ENCODE results near the gene RELL2.

RELL2 gene

GRCh38 chr5:141681295-141681694 lies 44.5 kb downstream of the RELL2 start:
- DNase-seq = no peak

- DNase-seq = peak; percentile 30
Measured at GRCh38 chr5:141681695-141682641, 45.2 kb downstream of the RELL2 start, which contains the start of gene ARAP3. Gene ARAP3 (minus strand): TSS chr5:141682230. CDS start chr5:141680486, 1,744 bp downstream.

GRCh38 chr5:141683596-141684141 lies 46.9 kb downstream of the RELL2 start:
- no peak for DNase-seq

- DNase-seq = no peak
Measured at GRCh38 chr5:141685591-141685990, 48.8 kb downstream of the RELL2 start.

GRCh38 chr5:141686648-141687416 lies 50.0 kb downstream of the RELL2 start:
- DNase-seq = no peak

Data from activated effector memory CD4-positive, alpha-beta T cell treated with Interleukin-2 at 50 U/mL for 16 hours (primary cell).